ENCODE measurements around the gene ZDHHC8.
"Not testable (repeated sequence)": the region's sequence is repeated elsewhere in the genome, so short reads cannot be mapped to it uniquely, and the experiment has no call there.

Gene ZDHHC8

DNA sequence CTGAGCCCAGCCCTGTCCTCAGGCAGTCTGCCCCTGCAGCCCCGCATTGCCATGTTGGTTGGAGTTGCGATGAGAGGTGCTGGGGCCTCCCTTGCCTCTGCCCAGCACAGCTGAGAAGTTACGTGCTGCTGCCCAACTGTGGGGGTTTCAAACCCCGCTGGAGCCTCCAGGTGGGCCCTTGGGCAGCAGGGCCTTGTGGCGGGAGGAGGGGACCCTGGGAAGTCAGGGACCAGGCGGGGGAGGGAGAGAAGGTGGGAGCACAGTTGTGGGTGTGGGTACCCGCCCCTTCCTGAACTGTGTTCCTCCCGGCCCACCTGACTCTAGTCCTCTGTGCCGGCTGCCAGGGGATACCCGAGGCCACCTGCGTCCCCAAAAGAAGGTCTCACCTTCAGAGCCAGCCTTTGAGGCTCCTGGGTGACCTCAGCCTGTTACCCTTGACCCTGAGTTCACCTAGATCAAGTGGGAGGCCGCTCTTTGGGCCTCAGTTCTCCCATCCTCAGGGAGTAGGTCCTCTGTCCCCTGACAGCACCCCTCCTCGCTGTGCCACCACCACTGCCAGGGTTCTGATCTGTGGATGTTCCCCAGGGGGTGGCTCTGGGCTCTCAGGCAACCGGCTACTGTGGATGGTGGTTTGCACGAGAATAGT lies 26.9 kb downstream of the ZDHHC8 start:
- no peaks in the 10 kb centered on the region for H3K9me2 ChIP-seq (replicated peaks; ENCODE audit: control insufficient read depth, low read length)
- no peaks in the 10 kb centered on the region for H4K20me1 ChIP-seq (ENCODE audit: control insufficient read depth, insufficient read depth, low read depth, low read length)
- no peak overlapping the region for H3K4me2 ChIP-seq (ENCODE audit: low read length)
- no peaks in the 10 kb centered on the region for H3K79me2 ChIP-seq (ENCODE audit: control insufficient read depth, low read length)
- H3K36me3 ChIP-seq (ENCODE audit: control insufficient read depth, low read length): no peaks in the 10 kb centered on the region
- no peaks in the 10 kb centered on the region for H3F3A ChIP-seq (ENCODE audit: control insufficient read depth, insufficient read depth)
- H3K9me3 ChIP-seq (ENCODE audit: control insufficient read depth, insufficient read depth, low read length): no peaks in the 10 kb centered on the region; the same call in 1 of the 2 replicates
- TF ChIP-seq EZH2phosphoT487 (IDR thresholded peaks at IDR 0.05; ENCODE audit: borderline replicate concordance, low read length): no peak
- TF ChIP-seq, protein P1, sequence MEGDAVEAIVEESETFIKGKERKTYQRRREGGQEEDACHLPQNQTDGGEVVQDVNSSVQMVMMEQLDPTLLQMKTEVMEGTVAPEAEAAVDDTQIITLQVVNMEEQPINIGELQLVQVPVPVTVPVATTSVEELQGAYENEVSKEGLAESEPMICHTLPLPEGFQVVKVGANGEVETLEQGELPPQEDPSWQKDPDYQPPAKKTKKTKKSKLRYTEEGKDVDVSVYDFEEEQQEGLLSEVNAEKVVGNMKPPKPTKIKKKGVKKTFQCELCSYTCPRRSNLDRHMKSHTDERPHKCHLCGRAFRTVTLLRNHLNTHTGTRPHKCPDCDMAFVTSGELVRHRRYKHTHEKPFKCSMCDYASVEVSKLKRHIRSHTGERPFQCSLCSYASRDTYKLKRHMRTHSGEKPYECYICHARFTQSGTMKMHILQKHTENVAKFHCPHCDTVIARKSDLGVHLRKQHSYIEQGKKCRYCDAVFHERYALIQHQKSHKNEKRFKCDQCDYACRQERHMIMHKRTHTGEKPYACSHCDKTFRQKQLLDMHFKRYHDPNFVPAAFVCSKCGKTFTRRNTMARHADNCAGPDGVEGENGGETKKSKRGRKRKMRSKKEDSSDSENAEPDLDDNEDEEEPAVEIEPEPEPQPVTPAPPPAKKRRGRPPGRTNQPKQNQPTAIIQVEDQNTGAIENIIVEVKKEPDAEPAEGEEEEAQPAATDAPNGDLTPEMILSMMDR (IDR thresholded peaks at IDR 0.05; ENCODE audit: low read depth, low read length, poor library complexity, severe bottlenecking): no peak
- no peaks in the 10 kb centered on the region for H3K4me1 ChIP-seq (ENCODE audit: control insufficient read depth, low read length)
- H3K4me3 ChIP-seq (ENCODE audit: low read length): no peak overlapping the region
- no peak overlapping the region for H3K27ac ChIP-seq (ENCODE audit: low read depth, low read length)
- 0 out of 2 replicates have a peak, but pooled peaks cover 3% of the 10 kb centered on the region for H3K27me3 ChIP-seq (ENCODE audit: control insufficient read depth, low read length)

DNA sequence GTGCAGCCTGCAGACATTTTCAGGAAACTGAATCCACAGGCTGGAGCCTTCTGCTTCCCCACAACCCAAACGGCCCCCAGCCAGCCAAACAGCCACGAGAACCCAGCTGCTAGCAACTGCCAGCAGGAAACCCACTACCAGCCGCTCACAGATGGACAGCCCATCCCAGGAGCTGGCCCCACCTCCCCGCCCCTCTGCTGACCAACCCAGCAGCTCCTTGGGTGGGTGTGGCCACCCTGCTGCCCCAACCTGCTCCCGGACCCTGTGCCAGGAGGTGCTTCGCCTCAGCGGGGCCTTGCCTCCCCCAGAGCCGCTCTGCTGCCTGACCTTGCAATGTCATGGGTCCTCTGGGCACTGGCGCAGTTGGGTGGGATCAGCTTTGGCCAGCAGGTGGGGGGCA lies 27.5 kb downstream of the ZDHHC8 start:
- 0 out of 2 replicates have a peak, but pooled peaks cover 3% of the 10 kb centered on the region for H3K27me3 ChIP-seq (ENCODE audit: control insufficient read depth, low read length)
- H3K4me2 ChIP-seq (ENCODE audit: low read length): no peak overlapping the region
- no peaks in the 10 kb centered on the region for H3K4me1 ChIP-seq (ENCODE audit: control insufficient read depth, low read length)
- H3K9me3 ChIP-seq (ENCODE audit: control insufficient read depth, insufficient read depth, low read length): no peaks in the 10 kb centered on the region; the same call in 1 of the 2 replicates
- H3K36me3 ChIP-seq (ENCODE audit: control insufficient read depth, low read length): no peaks in the 10 kb centered on the region
- no peaks in the 10 kb centered on the region for H3K9me2 ChIP-seq (replicated peaks; ENCODE audit: control insufficient read depth, low read length)
- H3K4me3 ChIP-seq (ENCODE audit: low read length): no peak overlapping the region
- no peak for TF ChIP-seq EZH2phosphoT487 (IDR thresholded peaks at IDR 0.05; ENCODE audit: borderline replicate concordance, low read length)
- TF ChIP-seq, protein P1 (IDR thresholded peaks at IDR 0.05; ENCODE audit: low read depth, low read length, poor library complexity, severe bottlenecking): no peak
- no peaks in the 10 kb centered on the region for H4K20me1 ChIP-seq (ENCODE audit: control insufficient read depth, insufficient read depth, low read depth, low read length)
- H3K79me2 ChIP-seq (ENCODE audit: control insufficient read depth, low read length): no peaks in the 10 kb centered on the region
- no peak overlapping the region for H3K27ac ChIP-seq (ENCODE audit: low read depth, low read length)
- H3F3A ChIP-seq (ENCODE audit: control insufficient read depth, insufficient read depth): no peaks in the 10 kb centered on the region

DNA sequence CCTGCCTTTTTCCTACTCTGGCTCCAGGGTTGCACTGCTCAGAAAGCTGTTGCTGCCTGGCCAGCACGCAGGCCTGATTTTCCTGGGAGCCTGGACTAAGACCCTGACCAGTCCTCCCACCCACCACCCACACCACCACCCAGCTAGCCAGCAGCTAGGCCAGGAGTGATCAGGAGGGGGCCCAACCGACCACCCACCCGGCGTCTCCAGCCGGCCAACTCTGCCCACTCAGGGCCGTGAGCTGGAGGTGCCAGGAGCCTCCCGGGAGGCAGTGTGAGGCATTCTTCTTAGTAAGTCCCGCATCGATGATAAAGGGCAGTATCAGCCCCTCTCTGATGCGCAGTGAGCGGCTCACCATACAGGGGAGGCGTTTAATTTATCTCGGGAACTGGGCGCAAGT lies 27.9 kb downstream of the ZDHHC8 start:
- H3K36me3 ChIP-seq (ENCODE audit: control insufficient read depth, low read length); H3K4me3 ChIP-seq (ENCODE audit: low read length); H3K4me2 ChIP-seq (ENCODE audit: low read length); H3K9me3 ChIP-seq (ENCODE audit: control insufficient read depth, insufficient read depth, low read length); H4K20me1 ChIP-seq (ENCODE audit: control insufficient read depth, insufficient read depth, low read depth, low read length); H3K27ac ChIP-seq (ENCODE audit: low read depth, low read length); H3F3A ChIP-seq (ENCODE audit: control insufficient read depth, insufficient read depth); H3K4me1 ChIP-seq (ENCODE audit: control insufficient read depth, low read length); H3K27me3 ChIP-seq (ENCODE audit: control insufficient read depth, low read length); H3K9me2 ChIP-seq (replicated peaks; ENCODE audit: control insufficient read depth, low read length); H3K79me2 ChIP-seq (ENCODE audit: control insufficient read depth, low read length): not testable (repeated sequence)

DNA sequence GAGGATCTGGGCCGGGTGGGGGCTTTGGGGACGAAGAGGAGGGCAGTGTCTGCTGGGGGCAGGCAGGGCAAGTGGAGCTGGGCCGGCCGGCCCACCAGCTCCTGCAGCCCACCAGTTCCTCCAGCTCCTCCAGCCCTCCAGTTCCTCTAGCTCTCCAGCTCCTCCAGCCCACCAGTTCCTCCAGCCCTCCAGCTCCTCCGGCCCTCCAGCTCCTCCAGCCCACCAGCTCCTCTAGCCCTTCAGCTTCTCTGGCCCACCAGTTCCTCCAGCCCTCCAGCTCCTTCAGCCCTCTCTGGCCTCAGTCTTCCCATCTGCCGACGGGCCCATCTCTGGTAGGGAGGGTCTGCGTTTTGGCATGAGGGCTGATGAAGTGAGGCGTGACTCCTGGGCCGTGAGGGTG lies 28.4 kb downstream of the ZDHHC8 start:
- Histone ChIP-seq H3K4me1 (ENCODE audit: control insufficient read depth, low read length) (no peaks in the 10 kb centered on the region), H3K9me3 (ENCODE audit: control insufficient read depth, insufficient read depth, low read length) (no peaks in the 10 kb centered on the region; the same call in 1 of the 2 replicates), H3K27ac (ENCODE audit: low read depth, low read length) (no peak overlapping the region), H3K36me3 (ENCODE audit: control insufficient read depth, low read length) (no peaks in the 10 kb centered on the region), H3K27me3 (ENCODE audit: control insufficient read depth, low read length) (0 out of 2 replicates have a peak, but pooled peaks cover 3% of the 10 kb centered on the region), H3K9me2 (replicated peaks; ENCODE audit: control insufficient read depth, low read length) (no peaks in the 10 kb centered on the region), H3K79me2 (ENCODE audit: control insufficient read depth, low read length) (no peaks in the 10 kb centered on the region), H4K20me1 (ENCODE audit: control insufficient read depth, insufficient read depth, low read depth, low read length) (no peaks in the 10 kb centered on the region), H3K4me3 (ENCODE audit: low read length) (no peak overlapping the region), H3K4me2 (ENCODE audit: low read length) (no peak overlapping the region), H3F3A (ENCODE audit: control insufficient read depth, insufficient read depth) (no peaks in the 10 kb centered on the region)
- no peak for TF ChIP-seq EZH2phosphoT487 (IDR thresholded peaks at IDR 0.05; ENCODE audit: borderline replicate concordance, low read length)
- TF ChIP-seq, protein P1 (IDR thresholded peaks at IDR 0.05; ENCODE audit: low read depth, low read length, poor library complexity, severe bottlenecking): no peak

Data from DOHH2 (cell line).